Activated T-cell treated with anti-CD3 and anti-CD28 coated beads, Interleukin-2, amount 50 U/mL, for 72 hours (primary cell): Measurements from ENCODE around the gene CRISP2. TPM values are rescaled to one million over a fixed set of nuclear protein-coding genes. Genes with fewer than 3 reads are reported as not detected.
"Not testable (repeated sequence)": the region's sequence is repeated elsewhere in the genome, so short reads cannot be mapped to it uniquely, and the experiment has no call there.

Source experiments
- ATAC-seq, 2 donors: fragments of 150-1000 bp; cut with Tn5 transposase; replicated peaks in 1 of 2; 2 replicates each; pipeline ENCODE4 v1.10.0; 2021; ENCODE audit warnings: moderate library complexity in 2 of 2, mild to moderate bottlenecking in 1 of 2
- DNase-seq, 2 donors: peaks; one replicate each; pipeline ENCODE4 v3.0.0; 2021 to 2022; ENCODE audit warnings: mixed read lengths in 1 of 2
- H3K27ac Mint-ChIP-seq: one replicate; pipeline ENCODE4 v1.8.0; 2022; ENCODE audit warnings: mild to moderate bottlenecking, moderate library complexity, mixed read lengths
- H3K27me3 Mint-ChIP-seq: one replicate; pipeline ENCODE4 v1.8.0; 2022; ENCODE audit warnings: low read depth, mixed read lengths
- H3K36me3 Mint-ChIP-seq, 2 donors: one replicate each; pipeline ENCODE4 v1.8.0; 2022; ENCODE audit warnings: mixed read lengths in 2 of 2, mild to moderate bottlenecking in 1 of 2; ENCODE audit not compliant: insufficient read depth in 2 of 2
- H3K4me1 Mint-ChIP-seq: one replicate; pipeline ENCODE4 v1.8.0; 2022; ENCODE audit warnings: low read depth, mixed read lengths
- H3K4me3 Mint-ChIP-seq, 2 donors: one replicate each; pipeline ENCODE4 v1.8.0; 2022; ENCODE audit warnings: mild to moderate bottlenecking in 2 of 2, mixed read lengths in 2 of 2, moderate library complexity in 2 of 2
- H3K9me3 Mint-ChIP-seq, 2 donors: one replicate each; pipeline ENCODE4 v1.8.0; 2022; ENCODE audit warnings: mixed read lengths in 2 of 2
- total RNA-seq, 2 donors: library from RNA; stranded (reverse); gene quantifications; one replicate each; pipeline ENCODE4 v1.2.3, GENCODE V29; 2022

CRISP2 gene
- total RNA-seq, 2 donors from 2014 or later, result not detected

GRCh38 chr6:49676671-49677281 lies 36.6 kb downstream of the CRISP2 start:
- DNase-seq, result no peak
- no peaks in the 10 kb centered on the region for H3K27me3 Mint-ChIP-seq
- no peak overlapping the region for H3K27ac Mint-ChIP-seq
- no peaks in the 10 kb centered on the region for H3K36me3 Mint-ChIP-seq
- peaks cover 2 to 3% of the 10 kb centered on the region in 2 donors for H3K9me3 Mint-ChIP-seq
- no peaks in the 10 kb centered on the region for H3K4me1 Mint-ChIP-seq
- no peak for ATAC-seq
- H3K4me3 Mint-ChIP-seq, result no peak overlapping the region

GRCh38 chr6:49675816-49676215 lies 37.5 kb downstream of the CRISP2 start:
- H3K4me3 Mint-ChIP-seq, result no peak overlapping the region
- no peak for DNase-seq
- ATAC-seq, result no peak
- no peak overlapping the region for H3K27ac Mint-ChIP-seq
- no peaks in the 10 kb centered on the region for H3K4me1 Mint-ChIP-seq
- H3K9me3 Mint-ChIP-seq, result peaks cover 3 to 6% of the 10 kb centered on the region in 2 donors
- no peaks in the 10 kb centered on the region for H3K27me3 Mint-ChIP-seq
- H3K36me3 Mint-ChIP-seq, result no peaks in the 10 kb centered on the region

- no peak overlapping the region for H3K27ac Mint-ChIP-seq
- H3K27me3 Mint-ChIP-seq, result no peaks in the 10 kb centered on the region
- H3K4me3 Mint-ChIP-seq, result no peak overlapping the region
- ATAC-seq (no peak), DNase-seq (no peak)
- H3K9me3 Mint-ChIP-seq, result peaks cover 2 to 7% of the 10 kb centered on the region in 2 donors
- no peaks in the 10 kb centered on the region for H3K36me3 Mint-ChIP-seq
- H3K4me1 Mint-ChIP-seq, result no peaks in the 10 kb centered on the region
Observed at GRCh38 chr6:49668083-49668511, 45.2 kb downstream of the CRISP2 start.

GRCh38 chr6:49666930-49667757 lies 46.2 kb downstream of the CRISP2 start:
- H3K27ac Mint-ChIP-seq, result no peak overlapping the region
- DNase-seq, result no peak
- H3K4me1 Mint-ChIP-seq, result no peaks in the 10 kb centered on the region
- no peak overlapping the region for H3K4me3 Mint-ChIP-seq
- H3K27me3 Mint-ChIP-seq, result no peaks in the 10 kb centered on the region
- H3K36me3 Mint-ChIP-seq, result no peaks in the 10 kb centered on the region
- no peak for ATAC-seq
- peaks cover under 1 to 6% of the 10 kb centered on the region in 2 donors for H3K9me3 Mint-ChIP-seq

GRCh38 chr6:49666480-49666879 lies 46.9 kb downstream of the CRISP2 start:
- no peaks in the 10 kb centered on the region for H3K27me3 Mint-ChIP-seq
- ATAC-seq (no peak), DNase-seq (no peak)
- no peaks in the 10 kb centered on the region for H3K36me3 Mint-ChIP-seq
- H3K9me3 Mint-ChIP-seq, result peaks cover 2 to 5% of the 10 kb centered on the region in 2 donors
- no peak overlapping the region for H3K27ac Mint-ChIP-seq
- no peaks in the 10 kb centered on the region for H3K4me1 Mint-ChIP-seq
- H3K4me3 Mint-ChIP-seq, result no peak overlapping the region

- Mint-ChIP-seq H3K9me3 (peaks cover 2% of the 10 kb centered on the region in 2 donors), H3K4me1 (no peaks in the 10 kb centered on the region), H3K4me3 (no peak overlapping the region), H3K27me3 (no peaks in the 10 kb centered on the region), H3K36me3 (no peaks in the 10 kb centered on the region), H3K27ac (no peak overlapping the region)
- DNase-seq (no peak), ATAC-seq (no peak)
Observed at GRCh38 chr6:49664817-49665216, 48.5 kb downstream of the CRISP2 start.

GRCh38 chr6:49664054-49664453 lies 49.3 kb downstream of the CRISP2 start:
- ATAC-seq, H3K9me3 Mint-ChIP-seq, H3K4me1 Mint-ChIP-seq, H3K27ac Mint-ChIP-seq, DNase-seq, H3K27me3 Mint-ChIP-seq, H3K4me3 Mint-ChIP-seq, H3K36me3 Mint-ChIP-seq: not testable (repeated sequence)

GRCh38 chr6:49662892-49663261 lies 50.5 kb downstream of the CRISP2 start:
- DNase-seq (no peak), ATAC-seq (no peak)
- Mint-ChIP-seq H3K27me3 (no peaks in the 10 kb centered on the region), H3K4me3 (no peak overlapping the region), H3K27ac (no peak overlapping the region), H3K9me3 (peaks cover 0 to 2% of the 10 kb centered on the region in 2 donors), H3K4me1 (no peaks in the 10 kb centered on the region), H3K36me3 (no peaks in the 10 kb centered on the region)

GRCh38 chr6:49662231-49662891 lies 51.0 kb downstream of the CRISP2 start:
- ATAC-seq (no peak), DNase-seq (no peak)
- H3K4me1 Mint-ChIP-seq, result no peaks in the 10 kb centered on the region
- no peaks in the 10 kb centered on the region for H3K36me3 Mint-ChIP-seq
- H3K4me3 Mint-ChIP-seq, result no peak overlapping the region
- peaks cover 0 to 2% of the 10 kb centered on the region in 2 donors for H3K9me3 Mint-ChIP-seq
- no peaks in the 10 kb centered on the region for H3K27me3 Mint-ChIP-seq
- no peak overlapping the region for H3K27ac Mint-ChIP-seq

GRCh38 chr6:49653942-49654341 lies 59.4 kb downstream of the CRISP2 start:
- no peaks in the 10 kb centered on the region for H3K4me1 Mint-ChIP-seq
- H3K27ac Mint-ChIP-seq, result no peak overlapping the region
- no peaks in the 10 kb centered on the region for H3K27me3 Mint-ChIP-seq
- ATAC-seq (no peak), DNase-seq (no peak)
- peaks cover 0 to 5% of the 10 kb centered on the region in 2 donors for H3K9me3 Mint-ChIP-seq
- H3K4me3 Mint-ChIP-seq, result no peak overlapping the region
- H3K36me3 Mint-ChIP-seq, result no peaks in the 10 kb centered on the region

- no peaks in the 10 kb centered on the region for H3K4me1 Mint-ChIP-seq
Observed at GRCh38 chr6:49653438-49653837, 59.9 kb downstream of the CRISP2 start.

GRCh38 chr6:49651239-49651638 lies 62.1 kb downstream of the CRISP2 start:
- no peak overlapping the region for H3K27ac Mint-ChIP-seq
- H3K4me1 Mint-ChIP-seq, result no peaks in the 10 kb centered on the region
- no peaks in the 10 kb centered on the region for H3K36me3 Mint-ChIP-seq
- ATAC-seq (no peak), DNase-seq (no peak)
- peaks cover 0 to 5% of the 10 kb centered on the region in 2 donors for H3K9me3 Mint-ChIP-seq
- no peaks in the 10 kb centered on the region for H3K27me3 Mint-ChIP-seq
- H3K4me3 Mint-ChIP-seq, result no peak overlapping the region

More at GRCh38 chr6:49653438-49653837, 59.9 kb downstream of the CRISP2 start:
- DNase-seq, result no peak
- Mint-ChIP-seq H3K27me3 (no peaks in the 10 kb centered on the region), H3K27ac (no peak overlapping the region), H3K4me3 (no peak overlapping the region), H3K36me3 (no peaks in the 10 kb centered on the region), H3K9me3 (peaks cover 0 to 5% of the 10 kb centered on the region in 2 donors)
- ATAC-seq, result no peak

- DNase-seq (no peak), ATAC-seq (no peak)
- H3K4me1 Mint-ChIP-seq, result no peaks in the 10 kb centered on the region
- H3K4me3 Mint-ChIP-seq, result no peak overlapping the region
- no peaks in the 10 kb centered on the region for H3K27me3 Mint-ChIP-seq
- peaks cover 0 to 5% of the 10 kb centered on the region in 2 donors for H3K9me3 Mint-ChIP-seq
- no peaks in the 10 kb centered on the region for H3K36me3 Mint-ChIP-seq
- H3K27ac Mint-ChIP-seq, result no peak overlapping the region
Observed at GRCh38 chr6:49649988-49650387, 63.4 kb downstream of the CRISP2 start.
